Bronchial epithelial cell (primary cell): ENCODE data around the gene GAS2. TPM values are rescaled to one million over a fixed set of nuclear protein-coding genes. Genes with fewer than 3 reads are reported as not detected.

Experiments
- DNase-seq: peaks from one replicate; pipeline ENCODE4 v3.0.0-alpha.2; 2010; ENCODE audit warnings: low read depth
- FAIRE-seq: peaks from 2 replicates; lab custom pipeline; 2011; peaks lifted over from hg19 to GRCh38; lab: Jason Lieb, UNC
- H3K27me3 ChIP-seq: 2 replicates; pipeline ENCODE4 v1.5.1; 2011; ENCODE audit warnings: low read length; ENCODE audit not compliant: control insufficient read depth, insufficient read depth
- H3K36me3 ChIP-seq: 2 replicates; pipeline ENCODE4 v1.5.1; 2011; ENCODE audit warnings: low read length; ENCODE audit not compliant: control insufficient read depth, insufficient read depth
- H3K4me3 ChIP-seq: 2 replicates; pipeline ENCODE4 v1.5.1; 2011; ENCODE audit warnings: mild to moderate bottlenecking, low read depth, low read length, control low read depth
- CTCF ChIP-seq: IDR thresholded peaks from 2 replicates; pipeline ENCODE4 v1.5.1; 2011; ENCODE audit warnings: mild to moderate bottlenecking, moderate library complexity, low read length, control low read depth, inconsistent platforms; ENCODE audit not compliant: insufficient read depth, severe bottlenecking
- total RNA-seq: library from RNA; depleted of rRNA; stranded (reverse); fragments of >200 nt; gene quantifications from 2 replicates; pipeline ENCODE4 v1.2.1, GENCODE V29; 2014

GAS2 gene
- total RNA-seq, 1 donor from 2014 or later = 1.1 TPM

DNA sequence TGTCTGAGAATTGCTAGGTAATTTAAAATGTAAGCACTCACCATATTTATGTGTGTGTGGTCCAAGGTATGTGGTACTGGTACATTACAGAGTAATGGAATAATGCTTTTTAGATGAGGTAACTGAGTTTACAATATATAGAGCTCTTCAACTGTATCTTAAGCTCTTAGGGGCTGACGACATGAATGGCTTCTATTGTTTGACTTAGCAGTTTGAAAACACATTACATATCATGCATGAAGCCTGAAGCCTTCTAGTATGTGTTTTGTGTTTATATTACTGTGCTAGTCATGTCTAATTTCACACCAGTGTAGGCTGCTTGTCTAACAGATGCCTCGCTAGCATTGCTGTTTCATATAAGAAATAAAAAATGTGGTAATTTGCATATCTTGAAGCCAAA lies 37.2 kb downstream of the GAS2 start:
- TF ChIP-seq CTCF = no peak
- DNase-seq (peak; percentile 38), FAIRE-seq (no peak)
- no peak overlapping the region for H3K4me3 ChIP-seq
- H3K27me3 ChIP-seq = no peaks in the 10 kb centered on the region
- H3K36me3 ChIP-seq = no peaks in the 10 kb centered on the region

- H3K36me3 ChIP-seq = no peaks in the 10 kb centered on the region
- no peak for TF ChIP-seq CTCF
- H3K4me3 ChIP-seq = no peak overlapping the region
- no peak for DNase-seq
- FAIRE-seq = no peak
- no peaks in the 10 kb centered on the region for H3K27me3 ChIP-seq
Observed at GRCh38 chr11:22707119-22707899, 40.9 kb downstream of the GAS2 start.

DNA sequence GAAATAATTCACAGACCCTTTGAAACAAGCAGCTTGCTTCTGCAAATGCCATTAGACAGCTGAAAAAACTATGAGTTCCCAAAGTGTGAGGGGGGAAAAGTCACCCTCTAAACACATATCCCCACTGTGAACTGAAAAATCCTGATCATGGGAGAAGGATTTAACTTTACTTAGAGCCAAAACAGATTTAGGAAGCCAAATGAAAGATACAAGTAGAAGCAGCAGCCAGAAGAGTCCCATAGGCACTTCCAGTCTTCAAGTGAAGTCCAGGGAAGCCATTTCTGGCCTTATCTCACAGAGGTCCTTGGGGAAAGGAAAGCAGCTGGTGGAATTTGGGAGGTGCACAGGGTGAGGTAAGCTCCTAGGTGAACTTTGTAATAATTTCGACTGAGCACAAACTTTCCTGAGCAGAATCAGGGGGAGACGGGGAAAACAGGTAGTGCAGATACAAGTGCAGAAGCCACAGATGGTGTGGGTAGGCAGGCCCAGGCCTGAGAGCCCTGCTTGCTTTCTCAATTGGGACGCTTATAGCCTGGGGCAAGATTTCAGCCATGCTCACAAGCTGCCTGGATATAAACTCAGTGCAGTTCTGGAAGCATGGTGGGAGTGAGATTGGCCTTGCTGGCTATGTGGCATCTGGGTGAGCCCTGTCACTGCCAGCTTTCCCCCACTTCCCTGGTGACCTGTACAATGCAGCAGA lies 44.8 kb downstream of the GAS2 start:
- Histone ChIP-seq H3K27me3 (no peaks in the 10 kb centered on the region), H3K4me3 (no peak overlapping the region), H3K36me3 (no peaks in the 10 kb centered on the region)
- FAIRE-seq (peak; percentile 84), DNase-seq (peak; percentile 89)
- no peak for TF ChIP-seq CTCF

DNA sequence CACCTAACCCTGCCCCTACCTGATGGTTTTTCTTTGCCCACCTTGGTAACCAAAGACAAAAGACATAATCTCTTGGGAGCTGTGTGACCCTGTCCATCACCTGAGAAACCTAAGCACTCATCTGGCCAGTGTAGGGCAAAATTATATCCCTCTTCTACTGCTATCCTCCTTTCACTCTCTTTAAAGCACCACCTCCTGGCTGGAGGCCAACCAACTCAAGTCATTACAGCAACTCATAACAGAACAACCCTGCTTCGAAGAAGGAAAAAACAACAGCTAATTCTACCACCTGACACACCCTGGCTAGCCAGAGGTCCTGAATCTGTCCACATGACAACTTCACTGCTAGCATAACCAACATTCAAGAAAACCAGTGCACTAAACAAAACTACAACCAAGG lies 45.5 kb downstream of the GAS2 start:
- FAIRE-seq = no peak

DNA sequence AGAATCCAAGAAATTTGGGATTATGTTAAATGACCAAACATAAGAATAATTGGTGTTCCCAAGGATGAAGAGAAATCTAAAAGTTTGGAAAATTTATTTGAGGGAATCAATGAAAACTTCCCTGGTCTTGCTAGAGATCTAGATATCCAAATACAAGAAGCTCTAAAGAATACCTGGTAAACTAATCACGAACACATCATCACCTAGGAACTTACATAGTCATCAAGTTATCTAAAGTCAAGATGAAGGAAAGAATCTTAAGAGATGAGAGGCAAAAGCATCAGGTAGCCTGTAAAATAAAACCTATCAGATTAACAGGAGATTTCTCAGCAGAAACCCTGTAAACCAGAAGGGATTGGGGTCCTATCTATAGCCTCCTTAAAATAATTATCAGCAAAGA lies 46.9 kb downstream of the GAS2 start:
- FAIRE-seq = no peak
- Histone ChIP-seq H3K4me3 (no peak overlapping the region), H3K36me3 (no peaks in the 10 kb centered on the region), H3K27me3 (no peaks in the 10 kb centered on the region)
- TF ChIP-seq CTCF = no peak
- DNase-seq = peak; percentile 73

More for the DNA sequence above, 45.5 kb downstream of the GAS2 start:
- no peak for TF ChIP-seq CTCF
- no peaks in the 10 kb centered on the region for H3K27me3 ChIP-seq
- peak; percentile 61 for DNase-seq
- H3K4me3 ChIP-seq = no peak overlapping the region
- no peaks in the 10 kb centered on the region for H3K36me3 ChIP-seq
